GM13976 (cell line): ENCODE measurements around the gene CALML3.

ENCODE experiments used
- DNase-seq: peaks from one replicate; pipeline ENCODE4 v3.0.0; 2012; ENCODE audit warnings: low spot score
- in situ Hi-C: fragments of 300-500 bp; cut with MboI; formaldehyde crosslinking; loops from one replicate; pipeline ENCODE4 v1.12.0; 2022; ENCODE audit warnings: low sequenced_read_pairs, mixed read lengths, inconsistent platforms; ENCODE audit not compliant: unreplicated experiment
- TF ChIP-seq, protein P1 (sequence below): IDR thresholded peaks from 2 replicates; pipeline ENCODE4 v1.5.1; 2012; ENCODE audit warnings: borderline replicate concordance, mild to moderate bottlenecking; ENCODE audit not compliant: insufficient read depth; ENCODE audit errors: extremely low read depth, missing control alignments, control extremely low read depth

Gene CALML3

DNA sequence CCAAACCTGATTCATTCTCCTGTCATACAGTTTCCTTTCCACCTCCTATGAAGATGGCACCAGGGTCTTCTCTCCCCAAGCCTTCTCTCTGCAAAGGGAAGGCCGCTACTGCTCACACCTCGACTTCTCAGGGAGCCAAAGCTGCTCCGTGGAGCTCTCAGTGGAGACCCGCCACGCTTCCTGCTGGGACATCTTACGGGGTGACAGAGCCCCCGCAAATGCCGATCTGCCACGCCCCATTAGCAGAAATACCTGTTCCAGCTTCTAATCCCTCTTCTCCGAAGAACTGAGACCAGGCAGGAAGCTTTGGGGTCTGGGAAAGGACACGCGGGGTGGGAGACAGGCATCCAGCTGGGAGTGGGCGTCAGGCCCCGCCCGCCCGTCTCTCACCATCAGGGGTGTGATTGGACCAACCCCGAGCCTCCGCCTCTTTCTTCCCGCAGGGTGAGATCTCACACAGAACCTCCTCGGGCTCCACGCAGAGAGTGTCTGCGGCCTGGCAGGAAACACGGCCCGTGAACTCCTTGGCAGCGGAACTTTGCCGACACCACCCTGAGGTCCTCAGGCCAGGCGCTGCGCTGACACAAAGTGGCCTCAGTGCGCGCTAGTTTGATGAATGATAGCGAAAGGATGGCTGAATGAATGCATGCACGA lies 13.4 kb upstream of the CALML3 start:
- TF ChIP-seq, protein P1, sequence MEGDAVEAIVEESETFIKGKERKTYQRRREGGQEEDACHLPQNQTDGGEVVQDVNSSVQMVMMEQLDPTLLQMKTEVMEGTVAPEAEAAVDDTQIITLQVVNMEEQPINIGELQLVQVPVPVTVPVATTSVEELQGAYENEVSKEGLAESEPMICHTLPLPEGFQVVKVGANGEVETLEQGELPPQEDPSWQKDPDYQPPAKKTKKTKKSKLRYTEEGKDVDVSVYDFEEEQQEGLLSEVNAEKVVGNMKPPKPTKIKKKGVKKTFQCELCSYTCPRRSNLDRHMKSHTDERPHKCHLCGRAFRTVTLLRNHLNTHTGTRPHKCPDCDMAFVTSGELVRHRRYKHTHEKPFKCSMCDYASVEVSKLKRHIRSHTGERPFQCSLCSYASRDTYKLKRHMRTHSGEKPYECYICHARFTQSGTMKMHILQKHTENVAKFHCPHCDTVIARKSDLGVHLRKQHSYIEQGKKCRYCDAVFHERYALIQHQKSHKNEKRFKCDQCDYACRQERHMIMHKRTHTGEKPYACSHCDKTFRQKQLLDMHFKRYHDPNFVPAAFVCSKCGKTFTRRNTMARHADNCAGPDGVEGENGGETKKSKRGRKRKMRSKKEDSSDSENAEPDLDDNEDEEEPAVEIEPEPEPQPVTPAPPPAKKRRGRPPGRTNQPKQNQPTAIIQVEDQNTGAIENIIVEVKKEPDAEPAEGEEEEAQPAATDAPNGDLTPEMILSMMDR = no peak
- DNase-seq = no peak
- in situ Hi-C loops = no loop called here

DNA sequence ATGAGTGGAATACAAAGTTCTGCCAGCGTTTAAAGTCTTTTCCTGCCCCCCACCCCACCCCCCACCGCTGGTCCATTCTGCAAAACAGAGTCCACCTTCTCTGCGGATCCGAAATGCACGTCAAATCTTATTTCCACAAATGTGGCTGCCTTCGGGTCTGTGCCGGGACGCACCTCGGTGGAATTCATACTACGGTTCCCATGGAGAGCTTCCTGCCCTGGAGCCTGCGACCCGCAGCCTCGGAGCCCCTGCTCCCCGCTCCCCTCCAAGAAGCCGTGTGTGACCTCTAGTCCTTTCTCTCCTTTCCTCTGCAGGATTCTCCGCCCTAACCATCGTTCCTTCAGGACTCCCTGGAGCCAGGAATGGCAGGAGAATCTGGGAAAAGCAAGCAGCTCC lies 12.9 kb upstream of the CALML3 start:
- in situ Hi-C loops = no loop called here
- no peak for DNase-seq
- TF ChIP-seq, protein P1 = no peak

DNA sequence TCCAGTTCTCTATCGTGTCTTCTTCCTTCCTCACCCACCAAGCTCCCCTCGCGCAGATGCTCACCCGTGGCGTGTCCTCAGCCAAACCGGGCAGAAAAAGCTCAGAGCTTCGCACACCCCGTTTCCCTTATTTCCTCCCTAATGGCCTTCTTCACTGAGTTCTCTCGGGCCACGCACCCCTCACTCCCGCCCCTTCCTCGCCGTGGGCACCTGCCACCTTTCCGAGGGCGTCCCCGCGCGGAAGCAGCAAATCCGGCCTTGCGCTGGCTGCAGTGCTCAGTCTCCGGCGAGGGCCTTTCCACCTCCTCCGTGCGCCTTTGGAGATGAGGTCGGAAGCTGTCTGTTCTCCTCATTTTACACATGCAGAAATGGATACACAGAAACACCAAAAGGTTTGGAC lies 12.4 kb upstream of the CALML3 start:
- no peak for DNase-seq
- in situ Hi-C loops = no loop called here
- TF ChIP-seq, protein P1 = no peak

DNA sequence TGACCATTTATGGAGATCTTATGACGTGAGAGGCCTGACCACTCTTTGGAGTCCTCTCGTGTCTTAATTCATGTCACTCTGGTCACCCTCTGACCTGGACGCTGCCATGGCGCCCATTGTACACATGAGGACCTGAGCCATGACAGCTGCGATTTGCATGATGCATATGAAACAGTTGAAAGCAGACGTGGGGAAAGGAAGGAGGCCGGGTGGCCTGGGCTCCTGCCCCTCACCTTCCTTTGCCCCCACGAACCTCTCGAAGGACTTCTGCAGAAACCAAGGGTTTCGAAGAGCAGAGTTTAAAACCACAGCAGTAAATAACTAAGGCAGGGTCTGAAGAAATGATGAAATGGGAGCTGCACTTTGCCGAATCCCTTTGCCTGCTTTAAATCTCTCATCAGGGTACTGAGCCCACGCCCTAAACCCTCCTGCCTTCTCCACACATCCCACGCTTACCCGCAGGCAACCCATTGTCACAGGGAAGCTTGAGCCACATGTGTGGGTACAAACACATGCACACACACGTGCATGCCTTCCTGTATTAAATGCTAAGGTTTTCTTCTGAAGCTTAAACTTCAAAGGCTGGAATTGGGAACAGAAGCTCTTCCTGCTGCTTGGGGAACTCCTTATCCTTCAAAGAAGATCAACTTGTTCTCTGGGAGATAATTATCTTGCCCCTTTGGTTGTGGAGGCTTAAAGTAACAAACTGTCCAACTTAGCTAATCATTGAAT lies 11.7 kb upstream of the CALML3 start:
- no peak for DNase-seq
- in situ Hi-C loops = no loop called here
- TF ChIP-seq, protein P1 = no peak

GRCh38 chr10:5514226-5514850 lies 10.4 kb upstream of the CALML3 start:
- TF ChIP-seq, protein P1 = no peak
- in situ Hi-C loops = no loop called here
- DNase-seq = no peak

DNA sequence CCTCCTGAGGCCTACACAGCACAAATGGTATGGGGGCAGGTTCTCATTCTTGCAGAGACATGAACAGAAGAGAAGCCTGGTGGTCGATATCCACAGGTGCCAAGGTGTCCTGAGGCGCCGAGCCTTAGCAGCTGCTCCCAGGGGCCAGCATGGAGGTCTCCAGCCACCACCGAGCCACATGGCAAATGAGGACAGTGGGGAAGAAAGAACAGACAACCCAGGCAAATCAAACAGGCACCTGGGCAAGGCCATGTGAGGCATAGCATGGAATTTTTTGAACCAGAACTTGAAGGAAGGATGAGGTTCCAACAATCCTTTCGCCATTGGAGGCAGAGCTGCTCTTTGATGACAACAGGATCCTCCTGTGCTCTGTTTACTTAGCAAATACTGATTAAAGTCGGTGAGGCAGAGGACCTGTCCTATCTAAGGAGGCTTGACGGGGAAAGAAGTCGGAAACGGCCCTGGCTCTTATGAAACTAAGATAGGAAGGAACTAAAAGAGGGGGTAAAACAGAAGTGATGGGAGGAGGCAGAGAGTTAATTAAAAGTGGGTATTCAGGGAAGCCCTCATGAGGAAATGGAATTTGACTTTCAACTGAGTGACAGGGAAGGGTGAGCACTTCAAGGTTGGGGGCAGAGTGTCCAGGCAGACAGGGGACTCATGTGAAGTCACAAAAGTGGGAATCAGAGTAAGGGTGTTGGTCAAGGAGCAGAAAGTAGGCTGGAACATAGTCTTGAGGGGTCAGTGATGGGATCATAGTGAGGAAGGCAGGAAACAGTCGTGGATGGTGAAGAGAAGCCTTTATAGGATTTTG lies 8.6 kb upstream of the CALML3 start:
- in situ Hi-C loops = no loop called here
- DNase-seq = no peak
- TF ChIP-seq, protein P1 = no peak
